ENCODE data around the gene REC8.

REC8 gene

DNA sequence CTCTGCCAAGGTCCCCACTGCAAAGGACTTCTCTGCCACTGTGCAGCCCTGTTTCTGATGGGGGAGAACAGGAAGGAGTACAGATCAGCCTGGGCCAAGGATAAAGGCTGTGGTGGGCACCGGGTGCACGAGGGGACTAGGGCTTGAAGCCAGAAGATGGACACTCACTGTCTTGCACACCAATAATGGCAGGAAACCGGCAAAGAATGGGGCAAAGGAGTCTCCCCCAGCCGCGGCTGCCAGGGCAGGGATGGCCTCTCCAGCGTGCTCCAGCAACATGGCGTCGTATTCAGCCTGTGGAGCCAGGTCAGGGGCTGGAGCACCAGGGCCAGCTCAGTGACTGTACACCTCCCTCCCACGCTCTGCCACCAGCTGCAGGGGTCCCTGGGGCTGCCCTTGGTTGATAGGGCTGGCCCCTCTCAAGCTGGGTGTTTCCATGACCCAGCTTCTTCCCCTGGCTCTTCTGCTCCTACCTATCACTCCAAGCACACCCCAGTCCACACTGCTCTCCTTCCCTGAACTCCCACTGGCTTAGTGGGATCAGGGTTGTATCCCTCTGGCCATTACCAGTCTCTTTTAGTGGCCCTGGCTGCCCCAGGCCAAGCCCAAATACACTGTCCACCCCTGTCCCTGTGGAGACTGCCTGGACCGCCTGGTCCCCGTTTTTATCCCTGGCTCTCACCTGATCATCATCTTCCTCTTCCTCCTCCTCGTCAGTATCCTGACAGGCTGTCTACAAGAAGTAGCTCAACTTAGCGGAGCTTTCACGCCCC is 10.4 kb downstream of the REC8 start:
- no peak for DNase-seq (ENCODE audit: low read depth, low spot score)
- no peak overlapping the region for H3K27ac ChIP-seq

DNA sequence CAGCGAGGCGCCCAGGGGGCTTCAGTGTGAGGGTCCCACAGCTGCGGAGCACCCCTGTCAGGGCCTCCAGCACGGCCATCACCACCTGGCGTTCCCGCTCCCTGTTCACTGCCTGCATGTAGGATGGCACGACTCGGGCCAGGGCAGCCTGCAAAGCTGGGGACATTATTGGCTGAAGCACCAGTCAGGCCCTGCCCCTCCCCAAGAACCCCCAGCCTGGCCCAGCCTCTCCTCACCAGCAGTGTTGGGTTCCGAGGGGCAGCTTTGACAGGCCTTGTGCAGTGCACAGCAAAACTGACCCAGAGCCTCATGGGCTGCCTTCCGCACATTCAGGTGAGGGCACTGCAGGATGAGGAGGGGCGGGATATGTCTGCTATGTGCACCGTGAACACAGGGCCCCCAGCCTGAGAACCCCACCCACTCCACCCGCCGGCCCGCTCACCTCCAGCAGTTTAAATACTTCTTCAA is 11.2 kb downstream of the REC8 start:
- no peak for DNase-seq (ENCODE audit: low read depth, low spot score)
- H3K27ac ChIP-seq: no peak overlapping the region

DNA sequence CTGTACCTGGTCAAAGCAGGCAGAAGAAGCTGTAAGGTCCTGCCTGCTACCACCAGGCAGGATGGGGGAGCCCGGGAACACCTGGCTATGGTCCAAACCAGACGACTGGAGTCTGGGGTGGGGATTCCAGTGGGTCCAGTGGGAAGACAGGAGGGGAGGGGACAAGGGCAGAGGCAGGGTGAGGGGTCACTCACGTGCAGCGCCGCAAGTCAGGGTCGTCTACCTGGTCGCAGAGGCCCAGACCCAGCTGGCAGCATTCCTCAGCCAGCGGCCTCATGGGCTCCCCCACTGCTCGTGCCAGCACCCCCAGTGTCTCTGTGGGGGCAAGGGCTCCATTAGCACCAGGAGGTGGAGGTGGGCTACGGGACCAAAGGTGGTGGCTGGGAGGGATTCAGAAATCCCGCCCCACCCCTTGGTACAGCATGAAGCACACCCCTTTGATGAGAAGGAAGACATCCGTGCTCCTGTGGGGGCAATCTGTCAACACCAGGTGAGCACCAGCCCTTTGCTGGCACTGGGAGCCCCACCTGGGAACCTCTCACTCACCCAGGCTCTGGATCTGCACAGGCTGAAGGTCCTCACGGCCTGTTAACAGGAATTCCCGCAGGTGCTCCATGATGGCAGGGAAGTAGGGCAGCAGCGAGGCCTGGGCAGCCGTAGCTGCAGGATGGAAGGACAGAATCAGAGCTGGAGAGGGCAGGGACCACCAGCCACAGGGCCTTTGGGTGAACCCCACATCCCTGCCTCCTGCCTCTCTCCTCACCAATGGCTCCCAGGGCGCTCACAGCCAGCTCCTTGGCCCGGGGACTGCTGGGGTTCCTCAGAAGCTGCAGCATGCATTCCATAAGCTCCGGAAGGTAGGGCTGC is 12.5 kb downstream of the REC8 start:
- no peak for DNase-seq (ENCODE audit: low read depth, low spot score)
- no peak overlapping the region for H3K27ac ChIP-seq

DNA sequence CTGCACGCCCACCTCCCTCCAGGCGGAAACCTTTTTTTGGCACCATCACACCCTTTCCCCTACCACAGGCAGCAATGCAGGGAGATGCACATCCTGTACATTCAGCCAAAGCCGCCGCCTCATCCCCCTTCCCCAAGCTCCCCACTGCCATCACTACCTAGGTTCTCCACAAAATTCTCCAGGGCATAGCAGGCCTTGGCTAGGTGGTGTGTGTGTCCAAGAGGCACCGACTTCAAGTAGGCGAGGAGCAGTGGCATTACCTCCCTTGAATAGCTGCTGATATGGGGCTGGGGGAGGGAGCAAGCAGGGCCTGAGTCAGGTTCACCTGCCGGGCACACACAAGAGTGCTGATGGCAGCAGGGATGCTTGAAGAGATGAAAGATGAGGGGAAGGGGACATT is 13.1 kb downstream of the REC8 start:
- DNase-seq (ENCODE audit: low read depth, low spot score): no peak
- H3K27ac ChIP-seq: no peak overlapping the region

DNA sequence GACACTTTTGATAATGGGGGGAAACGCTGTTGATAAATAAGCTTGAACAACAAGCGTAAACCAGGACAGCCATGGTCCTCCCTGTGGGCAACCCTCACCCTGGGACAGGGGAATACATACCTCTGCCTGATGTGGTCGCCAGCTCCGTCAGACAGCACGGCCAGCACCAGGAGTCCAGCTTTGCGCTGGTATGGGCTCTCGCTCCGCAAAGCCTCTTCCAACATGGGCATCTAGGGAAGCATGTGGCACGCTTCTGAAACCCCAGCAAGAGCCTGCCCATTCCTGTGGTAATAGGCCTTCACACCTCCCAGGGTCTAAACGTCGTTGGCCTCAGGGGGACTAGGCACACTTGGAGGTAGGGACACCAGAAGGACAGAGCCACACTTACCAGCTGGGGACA is 13.9 kb downstream of the REC8 start:
- no peak overlapping the region for H3K27ac ChIP-seq
- DNase-seq (ENCODE audit: low read depth, low spot score): no peak

DNA sequence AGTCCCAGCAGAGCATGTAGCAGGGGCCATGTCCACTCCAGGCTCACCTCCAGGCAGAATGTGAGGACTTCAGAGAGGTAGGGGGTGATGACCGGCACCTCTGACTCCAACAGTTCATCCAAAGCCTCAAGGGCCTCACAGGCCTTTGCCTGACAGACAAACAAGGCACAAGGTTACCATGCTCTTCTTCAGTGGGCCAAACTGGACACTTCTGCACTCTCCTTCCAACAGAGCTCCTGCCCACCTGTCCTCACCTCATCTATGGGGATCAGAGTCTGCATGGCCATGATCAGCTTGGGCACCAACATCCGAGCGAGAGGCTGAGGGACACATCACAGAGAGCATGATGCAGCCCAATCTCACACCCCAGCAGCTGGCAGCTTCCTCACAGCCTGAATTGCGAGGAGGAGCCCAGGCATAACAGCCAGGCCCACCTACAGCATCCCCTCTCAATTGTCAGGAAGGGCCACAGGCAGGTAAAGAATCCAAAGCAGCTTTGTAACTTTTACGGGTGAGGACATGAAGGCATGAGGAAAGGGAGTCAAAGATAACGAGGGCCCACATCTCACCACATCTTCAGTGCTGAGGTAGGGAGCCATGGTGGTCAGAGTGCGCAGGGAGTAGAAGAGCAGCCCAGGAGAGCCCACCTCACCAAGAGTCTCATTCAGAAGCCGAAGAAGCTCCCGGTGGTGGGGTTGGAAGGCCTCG is 15.1 kb downstream of the REC8 start:
- no peak for DNase-seq (ENCODE audit: low read depth, low spot score)
- H3K27ac ChIP-seq: no peak overlapping the region

DNA sequence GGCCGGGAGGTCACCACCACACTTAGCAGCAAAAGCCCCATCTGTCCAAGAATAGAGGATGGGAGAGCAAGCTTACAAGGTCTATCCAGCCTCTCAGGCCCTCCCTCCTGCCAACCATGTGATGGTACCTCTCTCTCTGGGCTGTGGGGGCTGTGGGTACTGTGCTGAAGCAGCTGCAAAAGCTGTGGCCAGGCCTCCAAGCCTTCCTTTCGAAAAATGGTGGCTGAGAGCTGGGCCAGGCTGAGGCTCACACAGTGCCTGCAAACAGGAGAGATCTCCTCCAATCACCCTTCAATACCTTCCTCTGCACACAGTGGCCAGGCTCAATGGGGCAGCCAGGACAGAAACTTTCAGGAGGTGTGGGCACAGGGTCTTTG is 15.6 kb downstream of the REC8 start:
- DNase-seq (ENCODE audit: low read depth, low spot score): no peak
- H3K27ac ChIP-seq: no peak overlapping the region

DNA sequence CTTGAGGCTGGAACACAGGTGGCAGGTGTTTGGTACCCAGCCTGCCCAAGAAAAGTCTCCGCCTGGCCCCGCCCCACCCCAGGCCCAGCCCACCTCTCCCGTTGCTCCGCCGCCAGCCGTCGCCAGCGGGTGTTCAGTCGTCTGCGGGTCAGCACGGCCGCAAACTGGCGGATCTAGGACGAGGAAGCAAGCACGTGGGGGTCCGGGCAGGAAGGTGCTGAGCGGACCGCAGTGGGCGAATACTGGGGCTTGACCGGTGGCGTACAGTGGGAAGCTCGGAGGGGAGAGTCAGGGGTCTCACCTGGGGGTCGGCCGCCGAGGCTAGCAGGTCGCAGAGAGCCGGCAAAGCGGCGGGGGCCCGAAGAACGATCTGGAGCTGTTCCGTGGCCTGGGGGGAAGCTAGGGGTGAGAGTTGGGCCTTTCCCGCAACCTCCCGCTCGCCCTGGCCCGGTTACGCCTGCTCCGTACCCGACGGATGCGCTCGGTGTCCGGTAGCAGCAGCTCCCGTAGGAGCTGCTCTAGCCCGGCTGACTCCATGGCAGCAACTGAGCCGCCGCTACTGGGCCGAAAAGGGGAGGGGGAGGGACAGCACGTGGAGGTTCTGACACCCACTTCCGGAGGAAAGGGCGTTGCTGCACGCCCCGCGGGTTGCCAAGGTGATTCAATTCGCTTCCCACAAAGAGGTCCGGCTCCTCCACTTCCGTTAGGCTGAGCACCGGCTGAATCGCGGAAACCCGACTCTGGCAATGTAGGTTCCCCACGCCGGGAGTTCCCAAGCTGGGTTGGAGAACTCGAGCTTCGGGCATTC is 16.6 kb downstream of the REC8 start, which contains the start of gene IPO4:
IPO4 (minus strand) TSS at position 566 of the 808 bp plus-strand sequence; CDS start at position 537, 29 bp downstream.
- H3K27ac ChIP-seq: peak within 1 kb of the TSS; percentile 52

DNA sequence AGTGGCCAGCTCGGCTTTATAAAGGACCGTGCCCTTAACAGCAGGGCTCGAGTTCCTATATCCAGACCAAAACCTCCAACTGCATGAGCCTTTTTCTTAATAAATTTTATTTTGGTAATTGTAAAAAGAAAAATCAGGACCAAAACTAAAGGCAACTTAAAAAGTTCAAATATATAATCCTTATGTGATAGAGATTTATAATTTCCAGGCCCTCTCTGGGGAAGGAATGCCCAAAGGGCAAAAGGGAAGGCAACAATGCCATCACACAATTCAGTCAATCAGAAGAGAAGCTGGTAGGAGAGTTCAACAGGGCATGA is 17.1 kb downstream of the REC8 start:
- H3K27ac ChIP-seq: peak overlapping the region; percentile 52
- no peak for DNase-seq (ENCODE audit: low read depth, low spot score)

More for the DNA sequence above, 16.6 kb downstream of the REC8 start, which contains the start of gene IPO4:
- DNase-seq (ENCODE audit: low read depth, low spot score): peak; percentile 91

DNA sequence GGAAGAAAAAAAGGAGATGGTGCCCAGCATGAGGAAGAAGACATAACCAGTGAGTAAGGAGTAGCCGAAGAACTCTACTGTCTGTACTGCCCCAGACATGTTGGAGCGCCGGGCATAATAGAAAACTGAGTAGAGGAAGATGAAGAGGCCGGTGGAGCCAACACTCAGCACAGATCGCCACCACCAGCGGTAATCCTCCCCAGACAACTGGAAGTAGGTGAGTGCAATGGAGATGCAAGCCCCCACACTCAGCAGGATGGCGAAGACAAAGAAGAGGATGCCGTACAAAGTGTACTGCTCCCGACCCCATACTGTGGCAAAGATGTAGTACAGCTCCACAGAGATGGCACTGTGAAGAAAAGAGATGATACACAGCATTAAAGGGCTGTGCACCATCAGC is 17.6 kb downstream of the REC8 start:
- H3K27ac ChIP-seq: peak overlapping the region; percentile 52
- DNase-seq (ENCODE audit: low read depth, low spot score): no peak

DNA sequence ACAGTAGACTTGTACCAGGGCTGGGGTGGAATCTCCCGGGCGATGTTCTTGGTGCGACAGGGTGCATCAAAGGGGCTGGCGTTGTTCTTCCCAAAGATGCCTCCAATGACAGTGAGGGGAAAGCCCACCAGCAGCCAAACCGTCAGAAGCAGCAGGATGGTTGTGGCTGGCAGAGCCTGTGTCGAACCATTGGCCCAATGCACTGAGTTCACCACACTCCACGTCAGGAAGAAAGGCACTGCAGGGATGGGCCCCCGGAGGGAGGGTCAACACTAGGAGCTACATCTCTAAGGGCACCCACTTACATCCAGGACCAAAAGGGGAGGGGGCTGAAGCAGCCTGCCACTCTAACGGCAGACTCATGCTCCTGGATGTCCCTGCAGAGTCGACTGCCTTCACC is 18.5 kb downstream of the REC8 start:
- H3K27ac ChIP-seq: no peak overlapping the region
- DNase-seq (ENCODE audit: low read depth, low spot score): no peak

DNA sequence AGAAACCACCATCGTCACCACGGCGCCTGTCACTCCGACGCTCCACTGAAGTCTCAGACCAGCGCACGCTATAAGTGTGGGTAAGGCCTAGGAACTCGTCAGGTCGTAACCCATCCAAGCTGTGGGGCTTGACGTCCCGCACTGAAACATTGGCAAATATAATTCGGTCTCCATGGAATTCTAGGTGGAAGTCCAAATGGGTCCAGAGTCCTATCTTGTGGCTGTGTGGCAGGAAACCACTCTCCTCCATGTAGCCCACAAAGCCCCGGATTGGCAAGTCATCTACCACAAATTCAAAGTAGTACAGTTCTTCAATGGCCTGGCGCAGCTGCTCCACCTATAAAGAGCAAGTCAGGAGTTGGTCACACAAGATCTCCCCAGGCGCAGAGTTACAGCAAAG is 21.1 kb downstream of the REC8 start:
- no peak for DNase-seq (ENCODE audit: low read depth, low spot score)

DNA sequence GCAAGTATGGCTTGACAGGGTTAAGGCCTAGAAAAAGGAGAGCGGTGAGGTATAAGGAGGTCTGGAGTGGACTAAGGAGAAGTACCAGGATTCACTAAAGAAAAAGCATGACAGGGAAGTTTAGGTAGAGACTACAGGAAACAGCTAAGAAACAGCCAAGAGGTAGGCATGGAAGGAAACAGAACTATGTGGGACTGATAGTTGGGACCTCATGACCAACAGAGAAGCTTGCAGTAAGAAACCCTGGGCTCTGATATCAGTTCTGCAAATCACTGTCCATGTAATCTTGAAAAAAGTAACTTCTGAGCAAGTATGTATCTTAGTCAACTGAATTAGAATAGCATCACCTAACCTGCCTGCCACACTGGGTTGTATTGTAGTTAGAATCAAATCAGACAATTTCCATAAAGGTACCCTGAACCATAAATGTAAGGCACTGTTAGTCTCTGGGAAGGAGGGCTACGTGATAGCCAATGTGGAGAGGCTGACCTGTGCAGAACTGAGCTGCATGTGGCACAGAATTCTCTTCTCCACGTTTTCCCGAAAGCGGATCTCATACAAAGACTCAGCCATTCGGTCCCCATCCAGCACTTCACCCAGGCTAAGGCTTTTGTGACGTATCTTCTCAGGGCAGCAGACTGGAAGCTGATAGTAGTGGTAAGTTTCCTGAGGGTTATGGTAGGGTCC is 22.4 kb downstream of the REC8 start:
- H3K27ac ChIP-seq: no peak overlapping the region
- no peak for DNase-seq (ENCODE audit: low read depth, low spot score)

More for the DNA sequence above, 21.1 kb downstream of the REC8 start:
- no peak overlapping the region for H3K27ac ChIP-seq

DNA sequence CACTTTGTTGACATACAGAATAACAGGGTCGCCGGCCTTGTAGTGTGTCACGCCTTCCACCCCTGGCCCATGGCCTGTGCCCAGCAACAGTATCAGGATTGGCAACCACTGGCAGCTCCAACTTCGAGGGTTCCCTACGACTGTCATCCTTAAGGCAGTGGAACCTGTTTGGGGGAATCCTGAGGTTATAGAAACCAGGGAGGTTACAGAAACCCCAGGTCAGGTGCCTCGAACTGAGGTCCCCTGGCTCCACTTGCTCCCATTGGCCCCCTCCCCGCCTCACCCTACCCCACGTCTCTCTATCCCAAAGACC is 22.9 kb downstream of the REC8 start:
- DNase-seq (ENCODE audit: low read depth, low spot score): no peak
- peak overlapping the region; percentile 80 for H3K27ac ChIP-seq

DNA sequence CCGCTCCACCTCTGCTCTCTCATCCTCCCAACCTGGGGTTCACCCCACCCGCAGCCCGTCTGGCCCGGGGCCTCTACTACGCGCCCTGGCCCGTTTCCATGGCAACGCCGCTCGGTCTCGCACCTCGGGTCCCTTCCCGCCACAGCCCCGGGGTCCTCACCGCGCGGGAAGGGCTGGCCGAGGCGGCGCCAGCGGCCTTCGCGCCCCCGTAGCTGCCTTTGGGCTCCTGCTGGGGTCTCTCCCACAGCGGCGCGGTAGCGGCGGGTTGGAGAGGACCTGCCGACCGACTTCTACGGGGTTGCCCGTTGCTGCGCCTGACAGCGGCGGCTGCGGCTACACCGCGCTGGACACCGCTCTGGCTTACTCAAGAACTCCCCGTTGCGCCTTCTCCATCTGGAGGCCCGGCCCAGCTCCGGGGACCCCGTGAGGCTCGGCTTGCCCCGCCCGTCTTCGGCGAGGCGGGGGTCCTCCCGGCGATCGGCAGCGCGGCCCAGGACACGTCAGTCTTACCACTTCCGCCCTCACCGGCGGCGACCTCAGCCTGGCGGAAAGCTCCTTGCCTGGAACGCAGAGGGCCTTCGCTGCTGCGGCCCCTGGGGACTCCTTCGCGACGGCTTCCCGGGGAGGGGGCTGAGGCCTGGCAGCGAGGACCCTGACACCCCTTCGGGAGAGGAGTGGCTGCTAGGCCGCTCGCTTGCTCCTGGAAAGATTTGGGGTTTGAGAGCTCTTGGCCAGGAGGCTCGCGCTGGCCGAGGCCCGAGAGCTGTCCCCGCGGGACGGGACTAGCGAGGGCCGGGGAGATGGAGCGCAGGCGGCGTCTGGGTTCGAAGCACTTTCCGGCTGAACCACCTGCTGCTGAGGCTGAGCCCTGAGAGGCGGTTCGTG is 23.5 kb downstream of the REC8 start, which contains the start of gene TM9SF1:
TM9SF1 (minus strand) TSS at position 256 of the 885 bp plus-strand sequence. CDS start 422 bp downstream, outside the sequence.
- DNase-seq (ENCODE audit: low read depth, low spot score): peak; percentile 22
- peak within 1 kb of the TSS; percentile 80 for H3K27ac ChIP-seq

DNA sequence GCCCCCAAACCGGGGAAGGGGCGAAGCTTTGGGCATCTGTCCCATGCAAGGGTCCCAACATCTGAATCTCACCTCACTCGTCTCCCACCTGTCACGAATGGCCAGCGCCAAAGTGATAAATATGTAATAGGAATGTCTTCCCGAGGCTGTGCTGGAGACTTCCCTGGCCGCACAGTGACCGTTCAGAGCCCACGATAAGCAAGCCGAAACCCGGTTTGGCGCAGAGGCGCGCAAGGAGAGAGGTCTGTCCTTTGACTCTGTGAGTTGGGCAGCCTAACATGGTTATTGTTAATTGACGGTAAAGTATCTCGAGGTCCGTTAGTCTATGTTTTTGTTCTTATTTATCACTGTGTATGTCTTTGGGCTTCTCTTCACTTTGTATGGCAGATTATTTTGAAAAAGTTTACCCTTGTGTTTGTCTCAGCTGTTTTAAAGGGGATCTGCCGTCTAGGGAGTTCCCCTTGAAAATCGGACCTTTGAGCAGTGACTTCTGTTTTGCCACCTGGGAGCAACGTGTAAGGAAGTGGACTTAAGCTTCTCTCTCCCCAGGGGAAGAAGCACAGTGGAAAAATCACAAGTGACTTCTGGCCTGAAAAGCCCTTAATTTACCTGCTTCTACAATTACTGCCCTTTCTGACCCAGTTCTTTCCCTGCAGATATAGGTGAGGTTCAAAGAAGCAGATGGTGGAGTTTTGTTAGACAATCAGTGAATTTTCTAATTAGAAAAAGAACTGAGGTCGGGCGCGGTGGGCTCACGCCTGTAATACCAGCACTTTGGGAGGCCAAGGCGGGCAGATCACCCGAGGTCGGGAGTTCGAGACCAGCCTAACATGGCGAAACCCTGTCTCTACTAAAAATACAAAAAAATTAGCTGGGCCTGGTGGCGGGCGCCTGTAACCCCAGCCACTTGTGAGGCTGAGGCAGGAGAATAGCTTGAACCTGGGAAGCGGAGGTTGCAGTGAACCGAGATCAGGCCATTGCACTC is 24.5 kb downstream of the REC8 start:
- DNase-seq (ENCODE audit: low read depth, low spot score): no peak
- H3K27ac ChIP-seq: peak overlapping the region; percentile 80

DNA sequence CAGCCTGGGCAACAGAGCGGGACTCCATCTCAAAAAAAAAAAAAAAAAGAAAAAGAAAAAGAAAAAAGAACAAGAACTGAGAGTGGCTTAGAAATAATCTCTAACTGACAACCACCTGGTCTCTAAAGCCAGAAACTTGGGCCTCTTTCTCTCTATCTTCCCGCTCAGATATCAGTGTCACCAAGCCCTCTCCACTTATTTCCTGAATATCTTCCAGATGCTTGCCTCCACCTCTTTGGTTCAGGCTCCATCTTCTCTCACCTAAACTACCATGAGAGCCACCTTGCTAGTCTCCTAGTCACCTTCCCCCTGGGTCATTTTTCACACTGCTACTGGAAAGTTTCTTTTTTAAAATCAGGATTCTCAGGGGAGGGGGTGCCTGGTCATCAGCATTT is 25.2 kb downstream of the REC8 start:
- no peak overlapping the region for H3K27ac ChIP-seq

More for the DNA sequence above, 25.2 kb downstream of the REC8 start:
- DNase-seq (ENCODE audit: low read depth, low spot score): no peak
